Measurements from ENCODE around the gene C9. TPM values are rescaled to one million over a fixed set of nuclear protein-coding genes. Genes with fewer than 3 reads are reported as not detected.

The C9 gene
- total RNA-seq, 4 donors from 2014 or later, result not detected

- no peak overlapping the region for H3K4me3 ChIP-seq
- no peaks in the 10 kb centered on the region for H3K4me1 ChIP-seq
- intact Hi-C loops (cut with DNase I; ENCODE audit: low total_unique reads), result no loop called here
Measured at GRCh38 chr5:39361306-39361705, 3.0 kb downstream of the C9 start.

GRCh38 chr5:39360471-39361111 lies 3.7 kb downstream of the C9 start:
- H3K36me3 ChIP-seq, result no peaks in the 10 kb centered on the region
- WGBS, 2 donors (ENCODE audit: low coverage in 1 of 2), result 70 to 72% methylated on average over 5 of the region's 5 CpGs
- no peaks in the 10 kb centered on the region for H3K9me3 ChIP-seq
- TF ChIP-seq POLR2A (IDR thresholded peaks at IDR 0.05), result no peak
- TF ChIP-seq CTCF (IDR thresholded peaks at IDR 0.05), result no peak
- TF ChIP-seq POLR2AphosphoS5 (IDR thresholded peaks at IDR 0.05), result no peak
- TF ChIP-seq EP300 (IDR thresholded peaks at IDR 0.05; ENCODE audit: low read depth), result no peak
- H3K4me1 ChIP-seq, result no peaks in the 10 kb centered on the region
- in situ Hi-C loops (cut with MboI; ENCODE audit: low pct_ligation_motif_present in 1 of 4, low pct_unique_long_range_greater_than_20kb in 1 of 4, low sequenced_read_pairs in 3 of 4) (no loop called here), intact Hi-C loops (cut with DNase I; ENCODE audit: low total_unique reads) (no loop called here)
- no peaks in the 10 kb centered on the region for H3K27me3 ChIP-seq
- no peak overlapping the region for H3K27ac ChIP-seq
- DNase-seq, result no peak
- H3K4me3 ChIP-seq, result no peak overlapping the region

More at GRCh38 chr5:39361306-39361705, 3.0 kb downstream of the C9 start:
- in situ Hi-C loops (cut with MboI; ENCODE audit: low pct_ligation_motif_present in 1 of 4, low pct_unique_long_range_greater_than_20kb in 1 of 4, low sequenced_read_pairs in 3 of 4), result no loop called here
- DNase-seq, result no peak
- Histone ChIP-seq H3K36me3 (no peaks in the 10 kb centered on the region), H3K27me3 (no peaks in the 10 kb centered on the region), H3K27ac (no peak overlapping the region), H3K9me3 (no peaks in the 10 kb centered on the region)
- WGBS, 2 donors (ENCODE audit: low coverage in 1 of 2), result 71 to 76% methylated on average over 4 of the region's 4 CpGs
- TF ChIP-seq POLR2AphosphoS5 (IDR thresholded peaks at IDR 0.05), result no peak
- no peak for TF ChIP-seq POLR2A (IDR thresholded peaks at IDR 0.05)
- TF ChIP-seq EP300 (IDR thresholded peaks at IDR 0.05; ENCODE audit: low read depth), result no peak
- TF ChIP-seq CTCF (IDR thresholded peaks at IDR 0.05), result no peak

- no peaks in the 10 kb centered on the region for H3K9me3 ChIP-seq
- TF ChIP-seq EP300 (IDR thresholded peaks at IDR 0.05; ENCODE audit: low read depth), result no peak
- TF ChIP-seq CTCF (IDR thresholded peaks at IDR 0.05), result no peak
- TF ChIP-seq POLR2A (IDR thresholded peaks at IDR 0.05), result no peak
- TF ChIP-seq POLR2AphosphoS5 (IDR thresholded peaks at IDR 0.05), result no peak
- intact Hi-C loops (cut with DNase I; ENCODE audit: low total_unique reads) (no loop called here), in situ Hi-C loops (cut with MboI; ENCODE audit: low pct_ligation_motif_present in 1 of 4, low pct_unique_long_range_greater_than_20kb in 1 of 4, low sequenced_read_pairs in 3 of 4) (no loop called here)
- WGBS, 2 donors (ENCODE audit: low coverage in 1 of 2), result 93 to 100% methylated on average over 2 to 3 of the region's 3 CpGs
- no peak overlapping the region for H3K27ac ChIP-seq
- H3K4me3 ChIP-seq, result no peak overlapping the region
- no peaks in the 10 kb centered on the region for H3K4me1 ChIP-seq
- no peaks in the 10 kb centered on the region for H3K36me3 ChIP-seq
- H3K27me3 ChIP-seq, result no peaks in the 10 kb centered on the region
- DNase-seq, result no peak
Measured at GRCh38 chr5:39356263-39356662, 8.0 kb downstream of the C9 start.

- WGBS, 2 donors (ENCODE audit: low coverage in 1 of 2), result 72 to 78% methylated on average over 3 of the region's 3 CpGs
- no peak overlapping the region for H3K27ac ChIP-seq
- intact Hi-C loops (cut with DNase I; ENCODE audit: low total_unique reads), result no loop called here
- H3K4me3 ChIP-seq, result no peak overlapping the region
- H3K27me3 ChIP-seq, result no peaks in the 10 kb centered on the region
- H3K4me1 ChIP-seq, result no peaks in the 10 kb centered on the region
- H3K36me3 ChIP-seq, result no peaks in the 10 kb centered on the region
- DNase-seq, result no peak
- TF ChIP-seq POLR2AphosphoS5 (IDR thresholded peaks at IDR 0.05) (no peak), POLR2A (IDR thresholded peaks at IDR 0.05) (no peak), EP300 (IDR thresholded peaks at IDR 0.05; ENCODE audit: low read depth) (no peak), CTCF (IDR thresholded peaks at IDR 0.05) (no peak)
- no peaks in the 10 kb centered on the region for H3K9me3 ChIP-seq
- in situ Hi-C loops (cut with MboI; ENCODE audit: low pct_ligation_motif_present in 1 of 4, low pct_unique_long_range_greater_than_20kb in 1 of 4, low sequenced_read_pairs in 3 of 4), result no loop called here
Measured at GRCh38 chr5:39355324-39355723, 9.0 kb downstream of the C9 start.

All from transverse colon (tissue), 4 donors.